ENCODE results near the gene ASCC1.

DNA sequence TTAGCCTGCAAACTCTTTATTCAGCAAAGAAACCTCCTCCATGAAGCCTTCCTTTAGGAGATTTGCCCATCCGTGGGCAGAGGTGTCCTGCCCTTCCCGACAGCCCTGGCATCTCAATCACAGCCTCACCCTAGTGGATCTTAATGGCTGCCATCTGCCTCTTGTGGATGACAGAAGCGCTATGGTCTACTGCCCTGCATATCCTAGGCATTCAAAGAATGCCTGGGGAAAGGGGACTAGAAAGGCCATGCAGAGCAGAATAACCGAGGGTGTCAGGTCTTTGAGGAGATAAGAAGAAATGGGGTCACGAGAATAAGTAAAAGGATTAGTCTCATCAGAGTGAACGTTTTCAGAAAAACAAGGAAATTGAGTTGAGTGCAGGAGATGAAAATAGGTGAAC, 70.0 kb downstream of the ASCC1 start:
- TF ChIP-seq ZNF274 (IDR thresholded peaks at IDR 0.05; ENCODE audit: low read depth, low read length): no peak
- TF ChIP-seq YY1 (IDR thresholded peaks at IDR 0.05; ENCODE audit: insufficient read depth, insufficient read length): no peak

All from NT2/D1 (cell line).